Measurements from ENCODE around the gene SPESP1. TPM values are rescaled to one million over a fixed set of nuclear protein-coding genes. Genes with fewer than 3 reads are reported as not detected.

SPESP1 gene
- total and polyA plus RNA-seq, 9 of the 15 experiments (the other 6 are each of a cell fraction or from before 2014, with no cell fraction given) = not detected

DNA sequence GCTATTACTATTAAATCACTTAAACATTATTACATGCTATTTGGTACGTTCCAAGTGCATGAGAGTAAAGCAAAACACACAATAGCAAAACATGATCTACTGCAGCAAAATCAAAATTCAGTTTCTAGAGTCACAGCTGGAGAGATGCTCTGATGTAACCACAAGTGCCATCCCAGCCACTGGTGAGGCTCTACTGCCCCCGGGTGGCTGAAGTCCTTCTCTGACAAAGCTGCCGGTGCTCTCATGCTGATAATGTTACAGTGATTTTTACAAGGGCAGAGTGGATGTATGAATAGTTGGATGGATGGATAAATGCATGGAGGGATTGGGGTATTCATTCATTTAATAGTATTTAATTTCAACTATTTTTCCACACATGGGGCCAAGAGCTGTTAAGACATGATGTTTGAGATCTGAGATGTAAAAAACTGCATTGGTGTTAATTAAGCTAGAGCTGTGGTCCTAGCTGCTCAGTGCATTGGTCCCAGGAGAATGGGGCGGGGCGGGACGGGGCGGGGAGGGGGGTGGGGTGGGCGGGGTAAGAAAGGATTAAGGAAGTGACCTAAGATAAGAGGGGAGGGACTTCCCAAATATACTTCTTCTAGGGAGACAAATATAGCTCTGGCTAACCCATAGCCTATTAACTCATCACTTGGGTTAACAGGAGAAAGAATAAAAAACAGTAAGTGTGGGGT is 5.3 kb upstream of the SPESP1 start (continued):
- TF ChIP-seq, protein P1, sequence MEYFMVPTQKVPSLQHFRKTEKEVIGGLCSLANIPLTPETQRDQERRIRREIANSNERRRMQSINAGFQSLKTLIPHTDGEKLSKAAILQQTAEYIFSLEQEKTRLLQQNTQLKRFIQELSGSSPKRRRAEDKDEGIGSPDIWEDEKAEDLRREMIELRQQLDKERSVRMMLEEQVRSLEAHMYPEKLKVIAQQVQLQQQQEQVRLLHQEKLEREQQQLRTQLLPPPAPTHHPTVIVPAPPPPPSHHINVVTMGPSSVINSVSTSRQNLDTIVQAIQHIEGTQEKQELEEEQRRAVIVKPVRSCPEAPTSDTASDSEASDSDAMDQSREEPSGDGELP (CRISPR knock-in tag; IDR thresholded peaks at IDR 0.05; ENCODE audit: borderline replicate concordance) = peak; percentile 65; the same call in 1 of the 2 replicates
- TF ChIP-seq BACH1 (tag; IDR thresholded peaks at IDR 0.05) = no peak

DNA sequence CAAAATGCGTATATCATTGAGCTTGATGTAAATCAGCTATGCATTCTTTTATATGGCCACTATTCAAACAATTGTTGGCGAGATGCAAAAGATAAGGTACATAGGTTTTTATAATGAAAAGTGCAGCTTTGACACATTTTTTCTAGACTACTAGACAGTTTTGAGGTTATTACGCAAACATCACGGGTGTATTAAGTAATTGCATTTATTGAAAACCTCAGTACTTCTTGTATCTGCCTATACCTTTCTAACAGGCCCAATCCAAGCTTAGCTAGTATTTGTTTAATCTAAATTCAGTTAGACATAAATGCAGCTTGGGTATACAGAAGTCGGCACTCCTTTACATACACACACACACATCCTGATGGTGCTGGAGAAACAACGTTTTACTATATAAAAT is 2.7 kb downstream of the SPESP1 start:
- no peaks in the 10 kb centered on the region for H3K36me3 ChIP-seq (ENCODE audit: control insufficient read depth, insufficient read depth, low read length)
- in situ Hi-C loops (cut with MboI) (no loop called here), intact Hi-C loops (cut with micrococcal nuclease) (no loop called here)
- H3K4me1 ChIP-seq (replicated peaks in 1 of 2; ENCODE audit: control insufficient read depth in 2 of 2, insufficient read depth in 2 of 2, low read length in 2 of 2) = peaks cover 0 to 14% of the 10 kb centered on the region in 2 experiments; a peak in 2 of 5 replicates
- no peaks in the 10 kb centered on the region for H3K9me1 ChIP-seq (ENCODE audit: control insufficient read depth, insufficient read depth, low read length)
- no peak for DNase-seq (ENCODE audit: extremely low read depth in 1 of 4, low spot score in 3 of 4)
- H3K9ac ChIP-seq (ENCODE audit: insufficient read depth in 1 of 2, low read depth in 2 of 2, low read length in 2 of 2) = no peak overlapping the region
- TF ChIP-seq, protein P2, sequence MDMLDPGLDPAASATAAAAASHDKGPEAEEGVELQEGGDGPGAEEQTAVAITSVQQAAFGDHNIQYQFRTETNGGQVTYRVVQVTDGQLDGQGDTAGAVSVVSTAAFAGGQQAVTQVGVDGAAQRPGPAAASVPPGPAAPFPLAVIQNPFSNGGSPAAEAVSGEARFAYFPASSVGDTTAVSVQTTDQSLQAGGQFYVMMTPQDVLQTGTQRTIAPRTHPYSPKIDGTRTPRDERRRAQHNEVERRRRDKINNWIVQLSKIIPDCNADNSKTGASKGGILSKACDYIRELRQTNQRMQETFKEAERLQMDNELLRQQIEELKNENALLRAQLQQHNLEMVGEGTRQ (CRISPR knock-in tag; IDR thresholded peaks at IDR 0.05) = no peak
- no peak for TF ChIP-seq MTA3 (IDR thresholded peaks at IDR 0.05; ENCODE audit: borderline replicate concordance)
- TF ChIP-seq, protein P3, sequence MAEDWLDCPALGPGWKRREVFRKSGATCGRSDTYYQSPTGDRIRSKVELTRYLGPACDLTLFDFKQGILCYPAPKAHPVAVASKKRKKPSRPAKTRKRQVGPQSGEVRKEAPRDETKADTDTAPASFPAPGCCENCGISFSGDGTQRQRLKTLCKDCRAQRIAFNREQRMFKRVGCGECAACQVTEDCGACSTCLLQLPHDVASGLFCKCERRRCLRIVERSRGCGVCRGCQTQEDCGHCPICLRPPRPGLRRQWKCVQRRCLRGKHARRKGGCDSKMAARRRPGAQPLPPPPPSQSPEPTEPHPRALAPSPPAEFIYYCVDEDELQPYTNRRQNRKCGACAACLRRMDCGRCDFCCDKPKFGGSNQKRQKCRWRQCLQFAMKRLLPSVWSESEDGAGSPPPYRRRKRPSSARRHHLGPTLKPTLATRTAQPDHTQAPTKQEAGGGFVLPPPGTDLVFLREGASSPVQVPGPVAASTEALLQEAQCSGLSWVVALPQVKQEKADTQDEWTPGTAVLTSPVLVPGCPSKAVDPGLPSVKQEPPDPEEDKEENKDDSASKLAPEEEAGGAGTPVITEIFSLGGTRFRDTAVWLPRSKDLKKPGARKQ (CRISPR knock-in tag; IDR thresholded peaks at IDR 0.05) = no peak
- TF ChIP-seq ZNF551 (CRISPR knock-in tag; IDR thresholded peaks at IDR 0.05) = no peak
- TF ChIP-seq HDAC6 (IDR thresholded peaks at IDR 0.05; ENCODE audit: low read depth, low read length) = no peak
- no peak for TF ChIP-seq ZNF586 (CRISPR knock-in tag; conservative IDR thresholded peaks at IDR 0.05)
- no peak for TF ChIP-seq ZNF436 (CRISPR knock-in tag; IDR thresholded peaks at IDR 0.05)
- no peak overlapping the region for H3K4me2 ChIP-seq (ENCODE audit: insufficient read depth, low read length)
- no peak overlapping the region for H3K27ac ChIP-seq (ENCODE audit: extremely low read depth, low read depth, low read length)
- ATAC-seq = no peak
- no peak for FAIRE-seq
- CTCF ChIA-PET (ENCODE audit: low intra/inter-chr PET ratio) = no interaction called here
- no peak overlapping the region for H3K4me3 ChIP-seq
- H3K79me2 ChIP-seq (ENCODE audit: control insufficient read depth, insufficient read depth, low read length) = no peaks in the 10 kb centered on the region
- H2AFZ ChIP-seq (ENCODE audit: low read depth, low read length) = no peak overlapping the region
- H3K9me3 ChIP-seq (replicated peaks; ENCODE audit: control insufficient read depth, insufficient read depth, low read depth, low read length) = peaks cover 5% of the 10 kb centered on the region; the same call in 1 of the 2 replicates
- H3K27me3 ChIP-seq (ENCODE audit: control insufficient read depth in 2 of 2, insufficient read depth in 2 of 2, low read length in 2 of 2) = 0 out of 5 replicates have a peak, but pooled peaks cover 0 to 4% of the 10 kb centered on the region in 2 experiments
- POLR2A ChIA-PET = no interaction called here
- no peaks in the 10 kb centered on the region for H4K20me1 ChIP-seq (replicated peaks; ENCODE audit: control insufficient read depth, insufficient read depth, low read length)
- WGBS (ENCODE audit: insufficient coverage, low coverage, missing lambda C conversion rate) = 13% methylated on average over 6 of the region's 6 CpGs
- no TSS peak for BruUV-seq (replicated peaks)

Measured in K562 (cell line).